Kidney (tissue), 14 donors: ENCODE data around the gene GPC6. TPM values are rescaled to one million over a fixed set of nuclear protein-coding genes. Genes with fewer than 3 reads are reported as not detected.

Experiments used
- DNase-seq, 5 donors: peaks; one replicate each; pipeline ENCODE4 v3.0.0-alpha.2; 2013 to 2020
- FAIRE-seq: peaks from 2 replicates; lab custom pipeline; 2012; peaks lifted over from hg19 to GRCh38; lab: Jason Lieb, UNC
- H3K27ac ChIP-seq, 2 donors: one replicate each; pipeline ENCODE4 v1.7.0; 2013; ENCODE audit warnings: low read depth in 2 of 2, low read length in 2 of 2, inconsistent platforms in 1 of 2
- H3K27me3 ChIP-seq: one replicate; pipeline ENCODE4 v1.7.1; 2013; ENCODE audit warnings: low read length, inconsistent platforms; ENCODE audit not compliant: control insufficient read depth, insufficient read depth
- H3K36me3 ChIP-seq, 3 donors: one replicate each; pipeline versions ENCODE4 v1.7.0 to v1.7.1; 2013; ENCODE audit warnings: low read length in 3 of 3, control low read depth in 1 of 3, inconsistent platforms in 1 of 3; ENCODE audit not compliant: insufficient read depth in 3 of 3, control insufficient read depth in 2 of 3
- H3K4me1 ChIP-seq, 3 donors: one replicate each; pipeline versions ENCODE4 v1.7.0 to v1.7.1; 2013; ENCODE audit warnings: low read length in 3 of 3, inconsistent platforms in 1 of 3, low read depth in 1 of 3; ENCODE audit not compliant: control insufficient read depth in 2 of 3, insufficient read depth in 2 of 3
- H3K4me3 ChIP-seq, 3 donors: one replicate each; pipeline versions ENCODE4 v1.7.0 to v1.8.1; 2013; ENCODE audit warnings: low read length in 3 of 3, control low read depth in 1 of 3, inconsistent platforms in 1 of 3
- H3K9ac ChIP-seq, 3 donors: one replicate each; pipeline versions ENCODE4 v1.7.0 to v1.7.1; 2013; ENCODE audit warnings: low read length in 3 of 3, control low read depth in 1 of 3, inconsistent platforms in 1 of 3
- H3K9me3 ChIP-seq, 3 donors: one replicate each; pipeline versions ENCODE4 v1.7.0 to v1.7.1; 2013; ENCODE audit warnings: low read length in 3 of 3, control low read depth in 1 of 3, inconsistent platforms in 1 of 3; ENCODE audit not compliant: control insufficient read depth in 2 of 3, insufficient read depth in 1 of 3
- CTCF ChIP-seq: IDR thresholded peaks from 3 replicates; pipeline ENCODE4 v1.5.1; 2012; ENCODE audit warnings: mild to moderate bottlenecking, moderate library complexity, borderline replicate concordance; ENCODE audit not compliant: insufficient read depth; ENCODE audit errors: extremely low read depth
- intact Hi-C: fragments of 100-400 bp; cut with DNase I; formaldehyde crosslinking; loops from one replicate; pipeline ENCODE4 v1.11.1; 2022
- polyA plus RNA-seq: library from polyadenylated mRNA; stranded (reverse); fragments of 350-450 nt; fragmentation: Illumina TruSeq; extraction: RNeasy Lipid Tissue Mini Kit (QIAGEN cat#74804); gene quantifications from one replicate; pipeline ENCODE4 v1.2.3, GENCODE V29; 2014; ENCODE audit warnings: low read depth, low replicate concordance; ENCODE audit not compliant: insufficient read depth
- total RNA-seq: library from RNA; stranded (reverse); fragmentation: NEBNext Ultra II Directional; extraction: Animal tissue kit (Norgen Biotek cat#: 25700); gene quantifications from one replicate; pipeline ENCODE4 v1.2.1, GENCODE V29; 2021
- donor health status: control.
- donor health status: control.
- donor health status: control.
- donor health status: control.
- donor health status: control.
- donor health status: DM: yes; HTN: yes; CAD: no.
- donor health status: Normal renal cell carcinoma (clear cell type).

GPC6 gene
- total and polyA plus RNA-seq, 2 donors from 2014 or later: 6.2 to 15.5 TPM

GRCh38 chr13:94122300-94122915 is 895.8 kb downstream of the GPC6 start:
- Histone ChIP-seq H3K27ac (no peak overlapping the region), H3K9ac (no peak overlapping the region), H3K4me3 (no peak overlapping the region), H3K4me1 (peaks cover 3 to 9% (median 7%) of the 10 kb centered on the region in 3 donors), H3K9me3 (no peaks in the 10 kb centered on the region), H3K27me3 (no peaks in the 10 kb centered on the region), H3K36me3 (no peaks in the 10 kb centered on the region)
- TF ChIP-seq CTCF: no peak
- FAIRE-seq (no peak), DNase-seq (no peak)
- intact Hi-C loops: no loop called here

- Histone ChIP-seq H3K4me1 (peaks cover 3 to 13% (median 11%) of the 10 kb centered on the region in 3 donors), H3K36me3 (no peaks in the 10 kb centered on the region), H3K9me3 (no peaks in the 10 kb centered on the region), H3K9ac (no peak overlapping the region), H3K4me3 (no peak overlapping the region), H3K27me3 (no peaks in the 10 kb centered on the region), H3K27ac (no peak overlapping the region)
- peak in 1 of 5 donors; percentile 39 for DNase-seq
- no peak for FAIRE-seq
- TF ChIP-seq CTCF: no peak
- intact Hi-C loops: no loop called here
Measured at GRCh38 chr13:94123557-94123956, 897.0 kb downstream of the GPC6 start.

GRCh38 chr13:94128430-94128829 is 901.8 kb downstream of the GPC6 start:
- H3K4me3 ChIP-seq: peak overlapping the region in 1 of 3 donors; percentile 8
- H3K9me3 ChIP-seq: no peaks in the 10 kb centered on the region

More at GRCh38 chr13:94128430-94128829, 901.8 kb downstream of the GPC6 start:
- no peaks in the 10 kb centered on the region for H3K36me3 ChIP-seq
- intact Hi-C loops: no loop called here
- no peak for FAIRE-seq
- H3K9ac ChIP-seq: no peak overlapping the region
- DNase-seq: peak in 3 of 5 donors; percentile 24 to 41 (median 41)
- no peak for TF ChIP-seq CTCF
- peaks cover 0 to 10% (median 5%) of the 10 kb centered on the region in 3 donors for H3K4me1 ChIP-seq
- no peaks in the 10 kb centered on the region for H3K27me3 ChIP-seq
- peak overlapping the region in 1 of 2 donors; percentile 52 for H3K27ac ChIP-seq
